ENCODE results near the gene VTI1B.

- TF ChIP-seq CTCF (IDR thresholded peaks at IDR 0.05) (no peak), POLR2A (IDR thresholded peaks at IDR 0.05) (no peak)
Observed at GRCh38 chr14:67630186-67630585, 44.2 kb downstream of the VTI1B start.
